ENCODE data around the gene ZNF14. TPM values are rescaled to one million over a fixed set of nuclear protein-coding genes. Genes with fewer than 3 reads are reported as not detected.

The ZNF14 gene
- total and polyA plus RNA-seq, 5 donors from 2014 or later = 8.5 to 19.8 (median 11.8) TPM

DNA sequence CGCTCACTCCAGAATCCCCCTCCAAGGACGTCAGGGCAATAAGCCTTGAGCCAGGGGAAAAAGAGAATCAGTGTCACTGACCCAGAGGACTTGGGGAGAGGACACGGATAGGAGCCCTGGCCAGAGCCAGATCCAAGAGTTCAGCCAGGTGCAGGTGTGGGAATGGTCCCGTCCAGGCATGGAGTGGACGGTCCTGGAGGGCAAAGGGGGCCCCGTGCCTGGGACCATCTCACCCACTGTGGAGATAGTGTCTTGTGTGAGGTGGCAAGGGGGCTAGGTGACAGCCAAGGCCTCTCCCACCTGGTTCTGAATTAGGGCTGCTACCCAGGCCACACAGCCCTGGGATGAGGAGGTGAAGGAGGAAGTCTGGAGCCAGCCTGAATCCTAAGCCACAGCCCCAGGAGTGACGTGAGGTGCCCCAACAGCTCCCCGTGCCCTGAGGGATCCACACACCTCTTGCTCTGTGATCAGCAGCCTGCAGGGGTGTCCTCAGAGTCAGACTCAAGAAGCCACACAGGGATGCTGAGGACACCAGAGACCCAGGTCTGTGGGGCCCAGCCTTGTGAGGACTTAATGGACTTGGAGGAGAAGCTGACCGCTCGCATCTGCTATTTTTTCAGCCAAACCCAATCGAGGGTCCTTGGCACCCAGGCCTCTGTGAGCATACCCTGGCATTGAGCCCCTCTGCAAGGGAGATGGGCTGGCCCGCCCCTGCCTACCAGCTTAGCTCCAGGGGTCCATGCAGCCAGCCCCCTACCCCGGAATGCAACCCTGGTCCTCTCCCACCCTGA is 16.4 kb upstream of the ZNF14 start:
- Mint-ChIP-seq H3K27ac (no peak overlapping the region), H3K27me3 (no peaks in the 10 kb centered on the region), H3K36me3 (no peaks in the 10 kb centered on the region), H3K4me1 (no peaks in the 10 kb centered on the region), H3K4me3 (no peak overlapping the region), H3K9me3 (peaks cover 0 to 2% (median 0%) of the 10 kb centered on the region in 7 donors)
- Histone ChIP-seq H3K27ac (ENCODE audit: insufficient read depth, low read length, poor library complexity, severe bottlenecking) (no peak overlapping the region), H3K27me3 (ENCODE audit: control insufficient read depth, insufficient read depth, low read length) (no peaks in the 10 kb centered on the region), H3K36me3 (ENCODE audit: control insufficient read depth, insufficient read depth, low read length) (no peaks in the 10 kb centered on the region), H3K4me3 (ENCODE audit: low read depth, low read length) (no peak overlapping the region), H3K9me3 (ENCODE audit: control insufficient read depth in 2 of 2, low read length in 2 of 2) (no peaks in the 10 kb centered on the region), H3K4me1 (ENCODE audit: control insufficient read depth, insufficient read depth, low read length, poor library complexity, severe bottlenecking) (no peaks in the 10 kb centered on the region)
- no peak for ATAC-seq (ENCODE audit: low read depth in 2 of 2)
- DNase-seq = no peak

DNA sequence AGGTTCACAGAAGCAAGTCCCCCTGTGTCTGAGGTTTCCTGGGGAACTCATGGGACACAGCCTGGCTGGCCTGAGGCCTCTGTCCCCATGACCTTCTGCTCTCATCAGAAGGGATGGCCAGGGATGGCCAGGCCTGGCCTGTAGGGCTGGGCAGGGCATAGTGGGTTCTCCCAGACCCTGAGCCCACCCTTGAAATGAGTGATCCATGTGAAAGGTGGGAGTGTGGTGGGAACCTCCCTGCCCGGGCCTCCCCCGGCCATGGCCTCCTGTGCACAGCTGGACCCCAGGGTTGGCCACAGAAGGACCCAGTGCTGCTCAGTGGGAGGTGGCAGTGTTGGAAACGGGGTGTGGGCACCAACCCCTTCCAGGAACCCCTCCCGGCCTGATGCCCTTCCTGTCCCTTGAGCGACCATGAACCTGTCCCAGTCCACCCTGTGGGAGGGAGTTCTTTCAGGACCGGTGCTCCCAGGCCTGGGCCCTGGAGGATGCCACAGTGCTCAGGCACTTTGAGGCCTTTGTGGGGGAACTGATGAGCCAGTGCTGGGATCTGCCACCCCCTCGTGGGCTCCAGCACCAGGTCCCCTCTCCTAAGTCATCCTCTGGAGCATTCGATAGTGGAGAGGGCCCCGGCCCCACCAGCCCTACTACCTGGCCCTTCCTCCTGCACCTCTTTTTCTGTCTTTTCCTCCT is 15.5 kb upstream of the ZNF14 start:
- no peaks in the 10 kb centered on the region for H3K36me3 Mint-ChIP-seq
- H3K27ac ChIP-seq (ENCODE audit: insufficient read depth, low read length, poor library complexity, severe bottlenecking) = no peak overlapping the region
- no peaks in the 10 kb centered on the region for H3K36me3 ChIP-seq (ENCODE audit: control insufficient read depth, insufficient read depth, low read length)
- H3K4me3 Mint-ChIP-seq = no peak overlapping the region
- no peaks in the 10 kb centered on the region for H3K27me3 ChIP-seq (ENCODE audit: control insufficient read depth, insufficient read depth, low read length)
- no peak overlapping the region for H3K4me3 ChIP-seq (ENCODE audit: low read depth, low read length)
- ATAC-seq (ENCODE audit: low read depth in 2 of 2) (no peak), DNase-seq (no peak)
- H3K4me1 Mint-ChIP-seq = no peaks in the 10 kb centered on the region
- no peaks in the 10 kb centered on the region for H3K9me3 ChIP-seq (ENCODE audit: control insufficient read depth in 2 of 2, low read length in 2 of 2)
- no peak overlapping the region for H3K27ac Mint-ChIP-seq
- no peaks in the 10 kb centered on the region for H3K4me1 ChIP-seq (ENCODE audit: control insufficient read depth, insufficient read depth, low read length, poor library complexity, severe bottlenecking)
- H3K27me3 Mint-ChIP-seq = no peaks in the 10 kb centered on the region
- H3K9me3 Mint-ChIP-seq = peaks cover 0 to 2% (median 0%) of the 10 kb centered on the region in 7 donors

DNA sequence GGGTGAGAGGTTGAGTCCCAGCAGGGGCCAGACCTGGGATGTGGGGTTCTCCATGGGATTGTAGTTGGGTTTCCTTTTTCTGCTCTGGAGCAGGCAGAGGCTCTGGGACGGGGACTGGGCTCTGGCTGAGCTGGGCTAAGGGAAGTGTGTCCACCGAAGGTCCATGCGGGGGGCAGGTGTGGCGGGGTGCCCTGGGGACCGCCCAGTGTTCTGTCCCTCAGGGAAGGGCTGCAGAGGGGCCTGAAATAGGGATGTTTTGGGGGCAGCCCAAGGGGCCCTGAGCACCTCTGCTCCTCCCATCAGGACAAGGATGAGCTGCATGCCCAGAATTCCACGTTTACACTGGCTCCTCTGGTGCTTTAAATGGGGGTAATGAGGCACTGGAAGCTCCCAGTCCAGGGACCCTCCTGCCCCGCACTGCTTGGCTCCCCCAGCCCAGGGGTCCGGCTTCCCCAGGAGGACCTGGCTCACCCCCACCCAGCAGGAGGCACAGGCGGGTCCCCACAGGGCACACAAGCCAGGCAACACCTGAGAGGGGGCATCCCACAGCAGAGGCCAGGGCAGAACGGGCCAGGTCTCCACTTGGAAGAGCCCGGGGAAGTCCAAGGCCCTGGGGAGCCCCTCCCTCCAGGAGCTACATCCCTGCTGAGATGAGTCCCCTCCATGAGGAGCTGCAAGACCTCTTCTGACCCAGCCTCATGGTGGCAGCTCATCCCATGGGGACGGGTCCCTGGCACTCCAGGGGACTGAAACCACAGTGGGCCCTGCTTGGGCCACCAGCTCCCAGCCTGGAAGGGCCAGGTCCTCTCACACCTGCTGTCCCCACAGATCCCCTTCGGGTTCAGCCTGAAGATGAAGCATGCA is 14.7 kb upstream of the ZNF14 start:
- H3K4me1 Mint-ChIP-seq = no peaks in the 10 kb centered on the region
- Histone ChIP-seq H3K27ac (ENCODE audit: insufficient read depth, low read length, poor library complexity, severe bottlenecking) (no peak overlapping the region), H3K4me1 (ENCODE audit: control insufficient read depth, insufficient read depth, low read length, poor library complexity, severe bottlenecking) (no peaks in the 10 kb centered on the region), H3K9me3 (ENCODE audit: control insufficient read depth in 2 of 2, low read length in 2 of 2) (no peaks in the 10 kb centered on the region), H3K36me3 (ENCODE audit: control insufficient read depth, insufficient read depth, low read length) (no peaks in the 10 kb centered on the region), H3K4me3 (ENCODE audit: low read depth, low read length) (no peak overlapping the region), H3K27me3 (ENCODE audit: control insufficient read depth, insufficient read depth, low read length) (no peaks in the 10 kb centered on the region)
- no peak for ATAC-seq (ENCODE audit: low read depth in 2 of 2)
- no peak overlapping the region for H3K27ac Mint-ChIP-seq
- H3K9me3 Mint-ChIP-seq = peaks cover 0 to 2% (median 0%) of the 10 kb centered on the region in 7 donors
- H3K36me3 Mint-ChIP-seq = no peaks in the 10 kb centered on the region
- DNase-seq = no peak
- no peaks in the 10 kb centered on the region for H3K27me3 Mint-ChIP-seq
- H3K4me3 Mint-ChIP-seq = no peak overlapping the region

DNA sequence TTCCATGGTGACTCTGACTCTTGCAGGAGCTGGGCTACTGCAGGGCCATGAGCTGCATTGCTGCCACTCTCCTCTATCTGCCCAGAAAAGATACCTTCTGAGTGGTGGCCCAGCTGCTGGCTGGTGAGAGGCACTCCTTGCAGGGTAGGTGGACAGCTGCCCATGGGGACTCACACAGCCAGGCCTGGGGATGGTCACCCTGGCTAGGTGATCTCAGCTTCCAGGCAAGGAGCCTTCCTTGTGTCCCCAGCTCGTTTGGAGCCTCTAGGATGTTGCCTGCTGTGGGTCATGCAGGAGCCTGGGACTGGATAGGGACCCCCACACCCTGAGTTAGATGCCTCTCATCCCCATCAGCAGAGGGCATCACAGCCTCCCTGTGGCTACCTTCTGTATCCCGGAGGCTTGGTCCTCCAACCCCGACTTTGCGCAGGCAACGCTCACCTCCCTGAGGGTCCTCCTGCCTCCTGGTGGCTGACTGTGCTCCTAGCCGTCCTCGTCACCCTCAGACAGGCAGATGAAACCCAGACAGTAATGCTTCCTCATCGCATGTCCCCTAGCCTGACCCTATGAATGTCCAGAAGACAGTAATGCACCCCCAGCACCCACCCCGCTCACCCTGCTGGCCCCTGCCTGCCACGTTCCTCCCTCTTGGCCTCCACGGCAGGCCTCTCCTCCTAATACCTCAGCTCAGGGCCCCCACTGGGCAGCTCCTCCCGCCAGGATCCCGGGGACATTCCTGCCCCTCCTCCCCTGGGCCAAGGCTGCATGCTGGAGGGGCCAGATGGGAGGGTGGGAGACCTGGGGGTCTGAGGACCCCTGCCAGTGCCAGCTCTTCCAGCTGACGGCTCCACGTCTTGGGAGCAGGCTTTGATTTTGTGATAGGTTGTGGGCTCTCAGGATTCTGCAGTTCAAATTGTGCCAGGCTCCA is 13.6 kb upstream of the ZNF14 start:
- Histone ChIP-seq H3K36me3 (ENCODE audit: control insufficient read depth, insufficient read depth, low read length) (no peaks in the 10 kb centered on the region), H3K27ac (ENCODE audit: insufficient read depth, low read length, poor library complexity, severe bottlenecking) (no peak overlapping the region), H3K27me3 (ENCODE audit: control insufficient read depth, insufficient read depth, low read length) (no peaks in the 10 kb centered on the region), H3K4me1 (ENCODE audit: control insufficient read depth, insufficient read depth, low read length, poor library complexity, severe bottlenecking) (no peaks in the 10 kb centered on the region), H3K4me3 (ENCODE audit: low read depth, low read length) (no peak overlapping the region), H3K9me3 (ENCODE audit: control insufficient read depth in 2 of 2, low read length in 2 of 2) (no peaks in the 10 kb centered on the region)
- Mint-ChIP-seq H3K4me3 (no peak overlapping the region), H3K9me3 (peaks cover 0 to 2% (median 0%) of the 10 kb centered on the region in 7 donors), H3K36me3 (no peaks in the 10 kb centered on the region), H3K27ac (no peak overlapping the region), H3K27me3 (no peaks in the 10 kb centered on the region), H3K4me1 (no peaks in the 10 kb centered on the region)
- no peak for ATAC-seq (ENCODE audit: low read depth in 2 of 2)
- no peak for DNase-seq

DNA sequence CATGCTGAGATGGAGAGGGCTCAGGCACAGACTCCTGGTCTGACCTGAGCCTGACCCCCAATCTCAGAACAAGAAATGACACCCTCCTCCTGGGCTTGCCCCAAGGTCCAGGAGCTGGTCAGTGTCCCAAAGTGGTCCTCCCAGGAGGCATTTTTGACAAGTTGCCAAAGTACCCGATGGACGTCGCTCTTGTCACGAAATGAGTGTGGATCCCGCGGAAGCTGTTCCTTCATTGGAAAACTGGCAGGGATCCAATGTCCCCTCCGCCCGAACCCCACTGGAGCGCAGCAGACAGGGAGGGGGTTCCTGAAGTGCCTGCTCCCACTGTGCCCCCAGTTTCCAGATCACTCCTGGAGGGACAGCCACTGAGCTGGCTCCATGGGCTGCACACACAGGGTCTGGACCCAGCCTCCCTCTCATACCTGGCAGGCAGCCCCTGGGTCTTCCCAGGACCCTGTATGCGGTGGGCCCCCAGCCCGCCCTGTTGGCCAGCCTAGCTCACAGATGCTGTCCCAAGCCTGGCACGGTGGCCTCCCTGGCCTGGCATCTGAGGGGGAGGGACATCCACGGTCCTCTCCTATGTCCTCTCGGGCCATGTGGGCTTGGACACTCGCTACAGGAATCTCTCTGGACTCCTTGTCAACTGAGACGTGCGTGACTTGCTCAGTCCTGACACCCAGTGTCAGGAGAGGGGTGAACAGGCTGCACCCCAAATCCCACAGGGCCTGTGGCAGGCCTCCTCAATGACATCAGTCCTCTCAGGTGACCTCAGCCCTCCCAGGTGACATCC is 12.8 kb upstream of the ZNF14 start:
- Mint-ChIP-seq H3K27me3 (no peaks in the 10 kb centered on the region), H3K4me3 (no peak overlapping the region), H3K36me3 (no peaks in the 10 kb centered on the region), H3K27ac (no peak overlapping the region), H3K4me1 (no peaks in the 10 kb centered on the region), H3K9me3 (peaks cover 0 to 2% (median 0%) of the 10 kb centered on the region in 7 donors)
- Histone ChIP-seq H3K4me3 (ENCODE audit: low read depth, low read length) (no peak overlapping the region), H3K27me3 (ENCODE audit: control insufficient read depth, insufficient read depth, low read length) (no peaks in the 10 kb centered on the region), H3K36me3 (ENCODE audit: control insufficient read depth, insufficient read depth, low read length) (no peaks in the 10 kb centered on the region), H3K4me1 (ENCODE audit: control insufficient read depth, insufficient read depth, low read length, poor library complexity, severe bottlenecking) (no peaks in the 10 kb centered on the region), H3K27ac (ENCODE audit: insufficient read depth, low read length, poor library complexity, severe bottlenecking) (no peak overlapping the region), H3K9me3 (ENCODE audit: control insufficient read depth in 2 of 2, low read length in 2 of 2) (no peaks in the 10 kb centered on the region)
- DNase-seq (no peak), ATAC-seq (ENCODE audit: low read depth in 2 of 2) (peak in 1 of 2 donors; percentile 29)

DNA sequence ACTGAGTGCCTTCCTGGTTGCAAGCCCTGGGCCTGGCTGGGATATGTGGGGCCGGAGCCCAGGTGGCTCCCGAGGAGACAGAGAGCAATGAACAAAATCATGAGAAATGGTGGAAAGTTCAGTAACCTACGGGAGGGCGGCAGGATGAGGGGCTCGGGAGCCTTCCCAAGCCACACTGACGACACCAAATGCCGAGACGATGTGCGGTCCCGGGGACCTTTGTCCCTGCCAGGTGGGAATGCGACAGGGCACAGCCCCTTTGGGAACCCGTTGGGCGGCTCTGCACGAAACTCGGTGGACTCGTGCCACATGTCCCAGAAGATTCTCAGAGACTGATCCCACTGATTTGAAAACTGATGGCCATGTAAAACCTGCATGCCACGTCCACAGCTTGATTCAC is 11.7 kb upstream of the ZNF14 start:
- Mint-ChIP-seq H3K9me3 (peaks cover 0 to 2% (median 0%) of the 10 kb centered on the region in 7 donors), H3K27ac (no peak overlapping the region), H3K27me3 (no peaks in the 10 kb centered on the region), H3K4me1 (no peaks in the 10 kb centered on the region), H3K36me3 (no peaks in the 10 kb centered on the region), H3K4me3 (no peak overlapping the region)
- no peak for ATAC-seq (ENCODE audit: low read depth in 2 of 2)
- no peak overlapping the region for H3K27ac ChIP-seq (ENCODE audit: insufficient read depth, low read length, poor library complexity, severe bottlenecking)
- no peaks in the 10 kb centered on the region for H3K9me3 ChIP-seq (ENCODE audit: control insufficient read depth in 2 of 2, low read length in 2 of 2)
- no peaks in the 10 kb centered on the region for H3K4me1 ChIP-seq (ENCODE audit: control insufficient read depth, insufficient read depth, low read length, poor library complexity, severe bottlenecking)
- H3K27me3 ChIP-seq (ENCODE audit: control insufficient read depth, insufficient read depth, low read length) = no peaks in the 10 kb centered on the region
- no peaks in the 10 kb centered on the region for H3K36me3 ChIP-seq (ENCODE audit: control insufficient read depth, insufficient read depth, low read length)
- no peak overlapping the region for H3K4me3 ChIP-seq (ENCODE audit: low read depth, low read length)
- DNase-seq = no peak

Data from CD4-positive, CD25-positive, alpha-beta regulatory T cell (primary cell).